ENCODE data around the gene GPBAR1. TPM values are rescaled to one million over a fixed set of nuclear protein-coding genes. Genes with fewer than 3 reads are reported as not detected.

Gene GPBAR1
- total and polyA plus RNA-seq, 2 donors (not counting 1 experiment from before 2014, with no cell fraction given), result 0.66 to 0.81 TPM

DNA sequence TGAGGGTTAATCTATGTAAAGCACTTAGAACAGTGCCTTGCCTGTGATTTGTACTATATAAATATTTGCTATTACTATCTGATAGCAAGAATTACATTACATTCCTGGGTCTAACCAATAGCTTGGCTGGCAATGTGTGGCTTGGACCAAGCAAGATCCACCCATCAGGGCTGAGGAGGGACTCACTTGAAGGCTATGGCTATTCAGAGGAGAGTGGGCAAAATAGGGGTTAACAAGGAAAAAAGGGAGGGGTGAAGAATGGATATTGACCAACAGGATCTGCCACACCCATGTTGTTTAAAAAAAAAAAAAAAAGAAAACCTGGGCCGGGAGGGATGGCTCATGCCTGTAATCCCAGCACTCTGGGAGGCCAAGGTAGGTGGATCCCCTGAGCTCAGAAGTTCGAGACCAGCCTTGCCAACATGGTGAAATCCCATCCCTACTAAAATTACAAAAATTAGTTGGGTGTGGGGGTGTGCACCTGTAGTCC is 51.5 kb downstream of the GPBAR1 start:
- Histone ChIP-seq H3K9ac (ENCODE audit: low read length) (no peak overlapping the region), H3K4me1 (ENCODE audit: control insufficient read depth in 2 of 2, insufficient read depth in 2 of 2, low read length in 2 of 2) (no peaks in the 10 kb centered on the region), H3K79me2 (ENCODE audit: control insufficient read depth, insufficient read depth, low read length) (no peaks in the 10 kb centered on the region), H3K27me3 (replicated peaks in 1 of 4; ENCODE audit: control extremely low read depth in 1 of 4, control insufficient read depth in 3 of 4, insufficient read depth in 4 of 4, low read length in 3 of 4) (no peaks in the 10 kb centered on the region), H3K36me3 (replicated peaks in 1 of 2; ENCODE audit: control extremely low read depth in 1 of 2, control insufficient read depth in 1 of 2, extremely low read depth in 1 of 2, insufficient read depth in 2 of 2, low read length in 1 of 2) (no peaks in the 10 kb centered on the region), H3K27ac (ENCODE audit: low read length in 2 of 2) (no peak overlapping the region), H4K20me1 (ENCODE audit: control insufficient read depth, insufficient read depth, low read length, poor library complexity, severe bottlenecking) (no peaks in the 10 kb centered on the region), H2AFZ (ENCODE audit: insufficient read depth, low read depth, low read length, poor library complexity, severe bottlenecking) (no peak overlapping the region), H3K4me2 (replicated peaks; ENCODE audit: low read depth, low read length, poor library complexity, severe bottlenecking) (no peak overlapping the region), H3K4me3 (ENCODE audit: control extremely low read depth in 1 of 5, extremely low read depth in 1 of 5, insufficient read depth in 1 of 5, low read depth in 2 of 5, low read length in 4 of 5) (no peak overlapping the region), H3K9me3 (ENCODE audit: control extremely low read depth in 1 of 3, control insufficient read depth in 2 of 3, insufficient read depth in 1 of 3, low read length in 2 of 3) (no peaks in the 10 kb centered on the region)
- TF ChIP-seq, protein P1, sequence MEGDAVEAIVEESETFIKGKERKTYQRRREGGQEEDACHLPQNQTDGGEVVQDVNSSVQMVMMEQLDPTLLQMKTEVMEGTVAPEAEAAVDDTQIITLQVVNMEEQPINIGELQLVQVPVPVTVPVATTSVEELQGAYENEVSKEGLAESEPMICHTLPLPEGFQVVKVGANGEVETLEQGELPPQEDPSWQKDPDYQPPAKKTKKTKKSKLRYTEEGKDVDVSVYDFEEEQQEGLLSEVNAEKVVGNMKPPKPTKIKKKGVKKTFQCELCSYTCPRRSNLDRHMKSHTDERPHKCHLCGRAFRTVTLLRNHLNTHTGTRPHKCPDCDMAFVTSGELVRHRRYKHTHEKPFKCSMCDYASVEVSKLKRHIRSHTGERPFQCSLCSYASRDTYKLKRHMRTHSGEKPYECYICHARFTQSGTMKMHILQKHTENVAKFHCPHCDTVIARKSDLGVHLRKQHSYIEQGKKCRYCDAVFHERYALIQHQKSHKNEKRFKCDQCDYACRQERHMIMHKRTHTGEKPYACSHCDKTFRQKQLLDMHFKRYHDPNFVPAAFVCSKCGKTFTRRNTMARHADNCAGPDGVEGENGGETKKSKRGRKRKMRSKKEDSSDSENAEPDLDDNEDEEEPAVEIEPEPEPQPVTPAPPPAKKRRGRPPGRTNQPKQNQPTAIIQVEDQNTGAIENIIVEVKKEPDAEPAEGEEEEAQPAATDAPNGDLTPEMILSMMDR (IDR thresholded peaks at IDR 0.05), result no peak
- no peak for TF ChIP-seq EZH2 (IDR thresholded peaks at IDR 0.05; ENCODE audit: borderline replicate concordance, insufficient read depth, low read depth, low read length, poor library complexity, severe bottlenecking)
- Mint-ChIP-seq H3K27ac (no peak overlapping the region), H3K4me1 (peaks cover 5% of the 10 kb centered on the region), H3K27me3 (no peaks in the 10 kb centered on the region), H3K9me3 (ENCODE audit: insufficient read depth) (no peaks in the 10 kb centered on the region), H3K4me3 (no peak overlapping the region)
- ATAC-seq (ENCODE audit: low read depth) (no peak), DNase-seq (no peak)
- CTCF ChIA-PET, result interaction anchor here (0.7 kb wide), 1 partner anchor 10 kb away, joined by 3 read pairs; no protein-coding TSS in a partner anchor
- no CpG with 5 or more reads among the region's 2 CpGs for WGBS (ENCODE audit: insufficient coverage)
- POLR2A ChIA-PET, result no interaction called here
- intact Hi-C loops (cut with micrococcal nuclease), result no loop called here

DNA sequence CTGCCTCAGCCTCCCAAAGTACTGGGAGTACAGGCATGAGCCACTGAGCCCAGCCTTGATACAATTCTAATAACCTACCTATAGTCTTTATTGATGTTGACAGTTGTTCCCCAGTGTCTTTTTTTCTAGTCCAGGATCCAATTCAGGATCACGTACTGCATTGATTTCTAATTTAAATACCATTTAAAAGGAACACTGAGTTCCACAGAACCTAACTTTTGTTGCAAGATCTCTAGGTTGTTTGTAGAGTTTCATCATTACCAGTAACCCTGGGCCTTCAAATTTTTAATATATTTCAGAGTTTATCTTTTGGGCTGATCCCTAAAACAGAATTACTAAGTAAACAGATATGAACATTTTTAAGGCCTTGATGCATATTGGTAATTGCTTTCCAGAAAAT is 52.5 kb downstream of the GPBAR1 start:
- Histone ChIP-seq H3K27ac (ENCODE audit: low read length in 2 of 2) (no peak overlapping the region), H3K4me3 (ENCODE audit: control extremely low read depth in 1 of 5, extremely low read depth in 1 of 5, insufficient read depth in 1 of 5, low read depth in 2 of 5, low read length in 4 of 5) (no peak overlapping the region), H3K36me3 (replicated peaks in 1 of 2; ENCODE audit: control extremely low read depth in 1 of 2, control insufficient read depth in 1 of 2, extremely low read depth in 1 of 2, insufficient read depth in 2 of 2, low read length in 1 of 2) (no peaks in the 10 kb centered on the region), H3K4me2 (replicated peaks; ENCODE audit: low read depth, low read length, poor library complexity, severe bottlenecking) (no peak overlapping the region), H3K9me3 (ENCODE audit: control extremely low read depth in 1 of 3, control insufficient read depth in 2 of 3, insufficient read depth in 1 of 3, low read length in 2 of 3) (no peaks in the 10 kb centered on the region), H3K9ac (ENCODE audit: low read length) (no peak overlapping the region), H3K79me2 (ENCODE audit: control insufficient read depth, insufficient read depth, low read length) (no peaks in the 10 kb centered on the region), H4K20me1 (ENCODE audit: control insufficient read depth, insufficient read depth, low read length, poor library complexity, severe bottlenecking) (no peaks in the 10 kb centered on the region), H3K4me1 (ENCODE audit: control insufficient read depth in 2 of 2, insufficient read depth in 2 of 2, low read length in 2 of 2) (no peaks in the 10 kb centered on the region), H2AFZ (ENCODE audit: insufficient read depth, low read depth, low read length, poor library complexity, severe bottlenecking) (no peak overlapping the region), H3K27me3 (replicated peaks in 1 of 4; ENCODE audit: control extremely low read depth in 1 of 4, control insufficient read depth in 3 of 4, insufficient read depth in 4 of 4, low read length in 3 of 4) (no peaks in the 10 kb centered on the region)
- no CpG with 5 or more reads among the region's 1 CpG for WGBS (ENCODE audit: insufficient coverage)
- no peak for DNase-seq
- Mint-ChIP-seq H3K9me3 (ENCODE audit: insufficient read depth) (no peaks in the 10 kb centered on the region), H3K27me3 (no peaks in the 10 kb centered on the region), H3K4me3 (no peak overlapping the region), H3K27ac (no peak overlapping the region), H3K4me1 (peaks cover 5% of the 10 kb centered on the region)
- ChIA-PET CTCF (no interaction called here), POLR2A (no interaction called here)
- intact Hi-C loops (cut with micrococcal nuclease), result no loop called here
- ATAC-seq (ENCODE audit: low read depth), result no peak
- no peak for TF ChIP-seq EZH2 (IDR thresholded peaks at IDR 0.05; ENCODE audit: borderline replicate concordance, insufficient read depth, low read depth, low read length, poor library complexity, severe bottlenecking)
- TF ChIP-seq, protein P1 (IDR thresholded peaks at IDR 0.05), result no peak

Other genes starting within 250 kb of the GPBAR1 start
- gene RUFY4, start 191.8 kb upstream of the GPBAR1 start, total RNA-seq, result not detected in 2 replicates
- gene RUFY4, start 191.8 kb upstream of the GPBAR1 start, polyA plus RNA-seq, result 0.17 and 0.34 TPM in 2 replicates
- not detected in 2 replicates for gene CXCR2, start 135.0 kb upstream of the GPBAR1 start, total RNA-seq
- 0.03 and 0.06 TPM in 2 replicates for gene CXCR2, start 135.0 kb upstream of the GPBAR1 start, polyA plus RNA-seq
- 0.12 TPM in 1 of 2 replicates, not detected in the other for gene CXCR1, start 94.1 kb upstream of the GPBAR1 start, total RNA-seq
- 0.04 and 0.07 TPM in 2 replicates for gene CXCR1, start 94.1 kb upstream of the GPBAR1 start, polyA plus RNA-seq
- gene ARPC2, start 43.8 kb upstream of the GPBAR1 start, total RNA-seq, result 343 and 352 TPM in 2 replicates
- gene ARPC2, start 43.8 kb upstream of the GPBAR1 start, polyA plus RNA-seq, result 309 and 314 TPM in 2 replicates
- 62.7 and 65.7 TPM in 2 replicates for gene AAMP, start 9.1 kb downstream of the GPBAR1 start, total RNA-seq
- 56.4 and 86.9 TPM in 2 replicates for gene AAMP, start 9.1 kb downstream of the GPBAR1 start, polyA plus RNA-seq
- gene PNKD, start 9.5 kb downstream of the GPBAR1 start, total RNA-seq, result 29.7 and 30.7 TPM in 2 replicates
- 37.9 and 55.8 TPM in 2 replicates for gene PNKD, start 9.5 kb downstream of the GPBAR1 start, polyA plus RNA-seq
- gene TMBIM1, start 31.5 kb downstream of the GPBAR1 start, total RNA-seq, result 128 and 137 TPM in 2 replicates
- gene TMBIM1, start 31.5 kb downstream of the GPBAR1 start, polyA plus RNA-seq, result 68.7 and 72.5 TPM in 2 replicates
- not detected in 2 replicates for gene CATIP, start 95.8 kb downstream of the GPBAR1 start, total RNA-seq
- not detected in 2 replicates for gene CATIP, start 95.8 kb downstream of the GPBAR1 start, polyA plus RNA-seq
- 6.5 and 7.0 TPM in 2 replicates for gene SLC11A1, start 121.3 kb downstream of the GPBAR1 start, total RNA-seq
- 25.1 and 65.3 TPM in 2 replicates for gene SLC11A1, start 121.3 kb downstream of the GPBAR1 start, polyA plus RNA-seq
- gene CTDSP1, start 138.9 kb downstream of the GPBAR1 start, total RNA-seq, result 204 and 207 TPM in 2 replicates
- gene CTDSP1, start 138.9 kb downstream of the GPBAR1 start, polyA plus RNA-seq, result 68.1 and 99.8 TPM in 2 replicates
- gene VIL1, start 158.1 kb downstream of the GPBAR1 start, total RNA-seq, result not detected in 2 replicates
- gene VIL1, start 158.1 kb downstream of the GPBAR1 start, polyA plus RNA-seq, result 0.06 TPM in 1 of 2 replicates, not detected in the other